Measurements from ENCODE around the gene EPAS1. TPM values are rescaled to one million over a fixed set of nuclear protein-coding genes. Genes with fewer than 3 reads are reported as not detected.

The EPAS1 gene
- total RNA-seq, 1 experiment from 2014 or later = 106 TPM

DNA sequence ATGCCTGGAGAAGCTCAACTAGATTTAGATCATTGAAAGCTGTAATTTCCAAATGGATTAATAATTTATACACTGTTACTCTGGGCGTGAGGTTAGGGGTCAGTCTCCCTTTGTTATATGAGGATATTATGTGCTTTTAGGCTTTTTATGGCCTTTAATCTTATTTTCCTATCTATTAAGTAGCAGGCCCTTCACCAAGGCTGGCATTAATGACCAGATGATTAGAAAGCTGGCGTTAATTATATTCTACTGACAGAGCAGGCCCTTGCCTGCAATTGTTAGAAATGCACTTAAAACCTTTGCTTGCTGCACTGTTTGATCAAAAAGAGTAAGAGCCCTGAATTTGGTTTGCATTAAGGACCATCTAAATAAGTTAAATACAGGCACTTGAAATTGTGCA, 75.3 kb downstream of the EPAS1 start:
- Histone ChIP-seq H3K27me3 (ENCODE audit: control insufficient read depth, insufficient read depth, low read length) (no peaks in the 10 kb centered on the region), H3K9me3 (ENCODE audit: control insufficient read depth, insufficient read depth, low read depth, low read length) (no peaks in the 10 kb centered on the region), H3K27ac (ENCODE audit: low read length) (no peak overlapping the region), H3K4me1 (ENCODE audit: control insufficient read depth, insufficient read depth, low read length) (no peaks in the 10 kb centered on the region), H3K36me3 (ENCODE audit: control insufficient read depth, insufficient read depth, low read length) (no peaks in the 10 kb centered on the region; the same call in 1 of the 2 replicates), H3K4me3 (ENCODE audit: low read depth in 2 of 2, low read length in 2 of 2) (no peak overlapping the region)
- DNase-seq (ENCODE audit: low read depth, low spot score) (no peak), ATAC-seq (no peak)
- TF ChIP-seq, protein P1, sequence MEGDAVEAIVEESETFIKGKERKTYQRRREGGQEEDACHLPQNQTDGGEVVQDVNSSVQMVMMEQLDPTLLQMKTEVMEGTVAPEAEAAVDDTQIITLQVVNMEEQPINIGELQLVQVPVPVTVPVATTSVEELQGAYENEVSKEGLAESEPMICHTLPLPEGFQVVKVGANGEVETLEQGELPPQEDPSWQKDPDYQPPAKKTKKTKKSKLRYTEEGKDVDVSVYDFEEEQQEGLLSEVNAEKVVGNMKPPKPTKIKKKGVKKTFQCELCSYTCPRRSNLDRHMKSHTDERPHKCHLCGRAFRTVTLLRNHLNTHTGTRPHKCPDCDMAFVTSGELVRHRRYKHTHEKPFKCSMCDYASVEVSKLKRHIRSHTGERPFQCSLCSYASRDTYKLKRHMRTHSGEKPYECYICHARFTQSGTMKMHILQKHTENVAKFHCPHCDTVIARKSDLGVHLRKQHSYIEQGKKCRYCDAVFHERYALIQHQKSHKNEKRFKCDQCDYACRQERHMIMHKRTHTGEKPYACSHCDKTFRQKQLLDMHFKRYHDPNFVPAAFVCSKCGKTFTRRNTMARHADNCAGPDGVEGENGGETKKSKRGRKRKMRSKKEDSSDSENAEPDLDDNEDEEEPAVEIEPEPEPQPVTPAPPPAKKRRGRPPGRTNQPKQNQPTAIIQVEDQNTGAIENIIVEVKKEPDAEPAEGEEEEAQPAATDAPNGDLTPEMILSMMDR (IDR thresholded peaks at IDR 0.05) = no peak
- TF ChIP-seq TCF7L2 (IDR thresholded peaks at IDR 0.05; ENCODE audit: low read depth, low read length) (no peak), SIN3A (IDR thresholded peaks at IDR 0.05; ENCODE audit: borderline replicate concordance, insufficient read depth, low read depth, low read length) (no peak), POLR2AphosphoS5 (IDR thresholded peaks at IDR 0.05; ENCODE audit: low read depth, low read length) (no peak)
- TF ChIP-seq, protein P2, sequence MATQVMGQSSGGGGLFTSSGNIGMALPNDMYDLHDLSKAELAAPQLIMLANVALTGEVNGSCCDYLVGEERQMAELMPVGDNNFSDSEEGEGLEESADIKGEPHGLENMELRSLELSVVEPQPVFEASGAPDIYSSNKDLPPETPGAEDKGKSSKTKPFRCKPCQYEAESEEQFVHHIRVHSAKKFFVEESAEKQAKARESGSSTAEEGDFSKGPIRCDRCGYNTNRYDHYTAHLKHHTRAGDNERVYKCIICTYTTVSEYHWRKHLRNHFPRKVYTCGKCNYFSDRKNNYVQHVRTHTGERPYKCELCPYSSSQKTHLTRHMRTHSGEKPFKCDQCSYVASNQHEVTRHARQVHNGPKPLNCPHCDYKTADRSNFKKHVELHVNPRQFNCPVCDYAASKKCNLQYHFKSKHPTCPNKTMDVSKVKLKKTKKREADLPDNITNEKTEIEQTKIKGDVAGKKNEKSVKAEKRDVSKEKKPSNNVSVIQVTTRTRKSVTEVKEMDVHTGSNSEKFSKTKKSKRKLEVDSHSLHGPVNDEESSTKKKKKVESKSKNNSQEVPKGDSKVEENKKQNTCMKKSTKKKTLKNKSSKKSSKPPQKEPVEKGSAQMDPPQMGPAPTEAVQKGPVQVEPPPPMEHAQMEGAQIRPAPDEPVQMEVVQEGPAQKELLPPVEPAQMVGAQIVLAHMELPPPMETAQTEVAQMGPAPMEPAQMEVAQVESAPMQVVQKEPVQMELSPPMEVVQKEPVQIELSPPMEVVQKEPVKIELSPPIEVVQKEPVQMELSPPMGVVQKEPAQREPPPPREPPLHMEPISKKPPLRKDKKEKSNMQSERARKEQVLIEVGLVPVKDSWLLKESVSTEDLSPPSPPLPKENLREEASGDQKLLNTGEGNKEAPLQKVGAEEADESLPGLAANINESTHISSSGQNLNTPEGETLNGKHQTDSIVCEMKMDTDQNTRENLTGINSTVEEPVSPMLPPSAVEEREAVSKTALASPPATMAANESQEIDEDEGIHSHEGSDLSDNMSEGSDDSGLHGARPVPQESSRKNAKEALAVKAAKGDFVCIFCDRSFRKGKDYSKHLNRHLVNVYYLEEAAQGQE (IDR thresholded peaks at IDR 0.05; ENCODE audit: insufficient read depth in 1 of 2, low read depth in 2 of 2, low read length in 1 of 2) = no peak
- BruUV-seq (replicated peaks) = no TSS peak
- in situ Hi-C loops (cut with HindIII; ENCODE audit: low pct_unique_long_range_greater_than_20kb, low sequenced_read_pairs) = no loop called here
- intact Hi-C loops (cut with micrococcal nuclease; ENCODE audit: unreplicated experiment) = no loop called here
- ChIA-PET POLR2A (no interaction called here), CTCF (interaction anchor here (0.6 kb wide), 1 partner anchor 199 kb away, joined by 3 read pairs; no protein-coding TSS in a partner anchor)

DNA sequence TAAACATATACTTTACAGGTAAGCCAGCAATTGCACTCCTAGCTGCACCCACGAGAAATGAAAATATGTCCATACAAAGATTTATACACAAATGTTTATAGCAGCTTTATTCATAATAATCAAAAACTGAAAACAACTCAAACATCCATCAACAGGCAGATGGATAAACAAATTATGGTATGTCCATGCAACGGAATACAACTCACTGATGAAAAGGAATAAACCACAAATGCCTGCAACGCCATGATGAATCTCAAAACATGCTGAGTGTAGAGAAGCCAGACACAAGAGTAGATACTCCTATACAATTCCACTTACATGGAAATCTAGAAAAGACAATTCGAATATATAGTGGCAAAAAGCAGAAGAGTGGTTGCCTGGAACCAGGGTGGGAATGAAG, 76.0 kb downstream of the EPAS1 start:
- CTCF ChIA-PET = interaction anchor here (0.6 kb wide), 1 partner anchor 200 kb away, joined by 3 read pairs; no protein-coding TSS in a partner anchor
- H3K4me3 ChIP-seq (ENCODE audit: low read depth in 2 of 2, low read length in 2 of 2) = no peak overlapping the region
- POLR2A ChIA-PET = no interaction called here
- H3K9me3 ChIP-seq (ENCODE audit: control insufficient read depth, insufficient read depth, low read depth, low read length) = no peaks in the 10 kb centered on the region
- no peaks in the 10 kb centered on the region for H3K4me1 ChIP-seq (ENCODE audit: control insufficient read depth, insufficient read depth, low read length)
- no peaks in the 10 kb centered on the region for H3K27me3 ChIP-seq (ENCODE audit: control insufficient read depth, insufficient read depth, low read length)
- no peak for ATAC-seq
- BruUV-seq (replicated peaks) = no TSS peak
- H3K27ac ChIP-seq (ENCODE audit: low read length) = no peak overlapping the region
- DNase-seq (ENCODE audit: low read depth, low spot score) = no peak
- intact Hi-C loops (cut with micrococcal nuclease; ENCODE audit: unreplicated experiment) (no loop called here), in situ Hi-C loops (cut with HindIII; ENCODE audit: low pct_unique_long_range_greater_than_20kb, low sequenced_read_pairs) (no loop called here)
- no peak for TF ChIP-seq SIN3A (IDR thresholded peaks at IDR 0.05; ENCODE audit: borderline replicate concordance, insufficient read depth, low read depth, low read length)
- TF ChIP-seq, protein P2 (IDR thresholded peaks at IDR 0.05; ENCODE audit: insufficient read depth in 1 of 2, low read depth in 2 of 2, low read length in 1 of 2) = no peak
- H3K36me3 ChIP-seq (ENCODE audit: control insufficient read depth, insufficient read depth, low read length) = no peaks in the 10 kb centered on the region; the same call in 1 of the 2 replicates

Measured in Panc1 (cell line).